Stimulated activated CD4-positive, alpha-beta T cell treated with anti-CD3 and anti-CD28 coated beads, TNF-alpha, amount 100 ng/mL, for 48 hours (primary cell): Measurements from ENCODE around the gene LMAN2.
A peak's percentile ranks its signal among the peaks of the same experiment; 100 is the strongest.
"Not testable (repeated sequence)": the region's sequence is repeated elsewhere in the genome, so short reads cannot be mapped to it uniquely, and the experiment has no call there.

Experiments
- DNase-seq, 3 donors: peaks; one replicate each; pipeline ENCODE4 v3.0.0-alpha.2; 2020; ENCODE audit warnings: low read depth in 3 of 3

Gene LMAN2

GRCh38 chr5:177378884-177379883 lies 27.7 kb upstream of the LMAN2 start:
- DNase-seq = no peak

GRCh38 chr5:177377851-177378776 lies 26.6 kb upstream of the LMAN2 start:
- DNase-seq = no peak

- no peak for DNase-seq
These were observed 24.6 kb upstream of the LMAN2 start for GRCh38 chr5:177376107-177376506.

GRCh38 chr5:177375516-177375915 lies 24.0 kb upstream of the LMAN2 start:
- not testable (repeated sequence) for DNase-seq

DNA sequence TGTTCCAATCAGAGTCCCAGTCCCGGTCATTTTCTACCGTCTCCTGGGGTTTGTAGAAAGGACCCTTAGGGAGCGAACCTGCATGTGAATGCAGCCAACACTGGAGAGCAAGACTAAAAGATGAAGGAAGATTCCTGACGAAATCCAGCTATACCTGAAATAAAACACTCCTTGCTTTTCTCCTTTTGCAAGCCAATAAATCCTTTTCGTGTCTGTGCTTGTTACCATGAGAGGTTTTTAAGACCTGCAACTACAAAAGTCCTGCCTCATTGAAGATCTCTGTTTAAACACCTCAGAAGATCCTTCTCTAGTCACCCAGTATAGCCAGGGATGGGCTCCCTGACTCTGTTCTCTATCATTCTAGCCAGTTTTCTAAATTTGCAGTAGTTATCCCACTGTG lies 22.7 kb upstream of the LMAN2 start:
- no peak for DNase-seq

GRCh38 chr5:177373806-177374205 lies 22.3 kb upstream of the LMAN2 start:
- no peak for DNase-seq

DNA sequence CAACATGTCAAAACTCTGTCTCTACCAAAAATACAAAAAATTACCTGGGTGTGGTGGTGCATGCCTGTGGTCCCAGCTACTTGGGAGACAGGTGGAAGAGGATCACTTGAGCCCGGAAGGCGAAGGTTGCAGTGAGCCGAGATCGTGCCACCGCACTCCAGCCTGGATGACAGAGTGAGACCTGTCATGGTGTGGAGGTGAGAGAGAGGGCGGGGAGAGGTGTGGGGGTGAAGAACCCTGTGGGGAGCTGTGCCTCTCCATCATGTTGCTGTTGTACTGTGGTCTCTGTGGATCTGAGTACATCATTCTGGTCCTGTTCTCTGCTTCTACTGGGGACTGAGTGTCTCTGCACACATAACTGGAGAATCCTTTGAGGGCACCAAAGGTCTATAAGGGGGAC lies 21.4 kb upstream of the LMAN2 start:
- DNase-seq = no peak

GRCh38 chr5:177372034-177372896 lies 20.8 kb upstream of the LMAN2 start:
- DNase-seq = no peak

- DNase-seq = no peak
These were observed 19.9 kb upstream of the LMAN2 start for GRCh38 chr5:177371120-177372033.

GRCh38 chr5:177370488-177371119 lies 19.1 kb upstream of the LMAN2 start:
- DNase-seq = peak in 1 of 3 donors; percentile 58

DNA sequence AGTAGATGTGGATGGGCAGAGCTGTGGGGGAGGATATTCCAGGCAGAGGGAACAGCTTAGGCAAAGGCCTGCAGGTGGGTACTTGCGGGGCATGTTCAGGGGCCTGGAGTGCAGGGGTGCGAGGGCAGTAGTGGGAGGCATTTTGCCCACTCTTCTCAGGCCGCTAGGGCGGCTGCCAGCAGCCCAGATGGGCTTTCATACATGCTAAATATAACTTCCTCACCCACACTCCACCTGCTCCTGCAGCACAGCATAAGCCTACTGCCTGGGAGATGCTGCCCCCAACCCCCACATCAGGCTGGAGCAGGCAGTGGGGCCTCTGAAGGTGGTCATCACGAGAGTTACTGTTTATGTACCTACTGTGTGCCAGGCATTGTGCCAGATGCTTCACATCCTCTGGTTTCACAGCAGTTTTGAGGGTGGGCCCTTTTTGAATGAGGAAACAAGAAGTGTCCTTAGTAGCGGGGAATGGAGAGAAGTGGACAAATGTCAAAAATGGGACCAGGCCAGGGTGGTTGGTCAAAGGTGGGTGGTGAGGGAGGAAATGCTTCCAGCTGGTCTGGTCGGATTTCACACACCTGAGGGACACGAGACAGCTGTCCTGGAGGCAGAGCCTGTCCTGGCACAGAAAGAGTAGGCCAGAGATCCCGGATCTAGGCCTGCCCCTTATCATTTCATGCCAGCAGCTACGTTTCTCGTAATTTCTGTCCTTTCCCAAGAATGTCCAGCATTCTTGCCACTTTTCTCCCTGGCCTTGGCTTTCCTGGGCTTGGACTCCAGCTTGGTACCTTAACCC lies 18.4 kb upstream of the LMAN2 start:
- no peak for DNase-seq

DNA sequence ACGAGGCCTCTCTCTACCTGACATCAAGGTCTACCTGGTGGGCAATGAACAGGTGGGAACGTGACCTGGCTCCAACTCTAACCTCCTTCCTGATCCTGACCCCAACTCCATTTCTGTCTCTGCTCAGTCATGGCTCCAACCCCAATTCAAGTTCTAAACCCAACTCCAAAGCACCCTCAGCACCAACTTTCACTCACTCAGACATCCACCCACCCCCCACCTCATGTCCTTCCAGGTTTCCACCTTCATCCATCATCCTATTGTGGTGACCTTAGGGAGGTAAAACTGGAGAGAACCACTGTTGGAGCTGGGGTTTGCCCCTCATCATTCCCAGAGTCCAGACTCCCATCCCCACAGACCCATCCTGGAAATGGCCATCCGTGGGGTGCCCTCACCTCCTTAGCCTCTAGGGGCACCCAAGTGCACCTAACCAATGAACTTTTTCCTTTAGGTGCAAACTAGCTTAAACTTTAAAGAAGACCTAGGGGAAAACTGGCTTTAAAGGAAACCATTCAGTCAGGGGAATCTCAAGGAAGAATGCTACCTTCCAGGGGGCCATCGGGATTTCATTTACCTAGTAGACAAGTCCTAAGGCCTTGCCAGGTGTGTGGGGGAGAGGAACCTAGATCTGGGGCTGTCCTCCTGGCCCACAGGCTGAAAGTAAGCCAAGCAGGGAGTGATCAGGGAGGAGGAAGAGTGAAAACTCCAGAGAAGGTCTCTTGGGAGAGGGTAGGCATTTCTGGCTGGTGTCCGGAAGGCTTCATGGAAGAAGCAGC lies 17.6 kb upstream of the LMAN2 start:
- no peak for DNase-seq

GRCh38 chr5:177367981-177368868 lies 16.8 kb upstream of the LMAN2 start:
- no peak for DNase-seq

DNA sequence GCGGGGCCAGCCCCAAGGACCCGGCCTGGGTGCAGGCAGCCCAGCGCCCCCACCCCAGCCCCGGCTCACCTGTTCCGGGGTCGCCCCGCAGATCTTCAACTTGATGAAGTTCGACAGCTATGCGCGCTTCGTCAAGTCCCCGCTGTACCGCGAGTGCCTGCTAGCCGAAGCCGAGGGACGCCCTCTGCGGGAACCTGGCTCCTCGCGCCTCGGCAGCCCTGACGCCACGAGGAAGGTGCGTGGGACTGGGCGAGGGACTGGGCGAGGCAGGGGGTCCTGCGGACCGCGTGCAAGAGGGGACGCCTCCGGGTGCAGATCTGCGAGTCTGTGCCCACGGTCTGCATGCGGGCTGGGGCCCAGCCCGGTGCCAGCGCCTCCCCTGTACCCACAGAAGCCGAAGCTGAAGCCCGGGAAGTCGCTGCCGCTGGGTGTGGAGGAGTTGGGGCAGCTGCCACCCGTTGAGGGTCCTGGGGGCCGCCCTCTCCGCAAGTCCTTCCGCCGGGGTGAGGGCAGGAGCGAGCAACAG lies 15.9 kb upstream of the LMAN2 start:
- DNase-seq = no peak

DNA sequence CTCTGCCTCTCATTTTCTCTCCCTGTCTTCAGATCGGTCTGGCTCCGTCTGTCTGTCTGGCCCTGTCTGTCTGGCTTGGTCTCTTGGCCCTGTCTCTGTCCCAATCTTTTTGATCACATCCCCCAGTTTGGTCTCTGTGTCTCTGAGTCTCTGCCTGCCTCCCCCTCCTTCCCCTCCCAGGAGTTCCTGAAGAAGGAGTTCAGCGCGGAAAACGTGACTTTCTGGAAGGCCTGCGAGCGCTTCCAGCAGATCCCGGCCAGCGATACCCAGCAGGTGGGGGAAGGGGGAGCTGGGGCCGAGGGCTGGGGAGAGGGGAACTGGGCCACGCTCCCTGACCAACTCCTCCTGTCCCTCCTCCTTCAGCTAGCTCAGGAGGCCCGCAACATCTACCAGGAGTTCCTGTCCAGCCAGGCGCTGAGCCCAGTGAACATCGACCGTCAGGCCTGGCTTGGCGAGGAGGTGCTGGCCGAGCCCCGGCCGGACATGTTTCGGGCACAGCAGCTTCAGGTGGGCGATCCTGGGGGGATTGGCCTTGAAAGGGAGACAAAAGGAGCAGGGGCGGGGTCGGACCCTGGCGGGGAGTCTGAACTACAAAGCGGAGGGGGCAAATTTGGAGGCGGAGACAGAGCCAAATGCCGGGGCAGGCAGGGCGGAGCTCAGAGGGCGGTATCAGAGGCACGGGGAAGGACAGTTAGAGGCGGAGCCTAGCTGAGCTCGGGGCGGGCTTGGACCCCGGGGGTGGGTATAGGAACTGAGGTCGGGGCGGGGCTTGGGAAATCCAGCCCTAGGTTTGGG lies 15.3 kb upstream of the LMAN2 start:
- no peak for DNase-seq

DNA sequence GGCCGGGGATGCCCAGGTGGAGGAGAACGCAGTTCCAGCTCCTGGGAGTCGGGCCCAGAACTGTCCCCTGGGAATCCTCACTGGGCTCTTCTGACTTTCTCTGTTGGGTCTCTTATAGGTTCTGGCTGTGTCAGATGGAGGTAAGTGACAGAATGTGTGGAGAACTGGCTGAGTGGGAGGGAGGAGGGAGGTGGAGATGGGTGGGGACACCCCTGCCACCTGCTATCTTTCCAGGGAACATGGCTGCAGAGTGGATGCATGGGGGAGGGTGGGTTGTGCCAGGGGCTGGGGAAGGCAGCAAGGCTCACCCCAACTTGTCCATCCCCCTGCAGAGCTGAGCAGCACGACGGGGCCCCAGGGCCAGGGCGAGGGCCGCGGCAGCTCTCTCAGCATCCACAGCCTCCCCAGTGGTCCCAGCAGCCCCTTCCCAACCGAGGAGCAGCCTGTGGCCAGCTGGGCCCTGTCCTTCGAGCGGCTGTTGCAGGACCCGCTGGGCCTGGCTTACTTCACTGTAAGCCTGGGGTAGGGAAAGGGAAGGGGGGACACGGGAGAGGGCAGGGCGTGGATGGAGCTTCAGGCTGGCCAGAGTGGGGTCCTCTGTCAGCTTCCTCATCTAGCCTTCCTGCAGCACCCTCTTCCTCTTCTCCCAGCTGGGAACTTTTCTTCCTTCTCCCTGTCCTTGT lies 14.5 kb upstream of the LMAN2 start:
- DNase-seq = no peak
